GM12872 (cell line): ENCODE results near the gene NUP43.

Source experiments
- TF ChIP-seq, protein P1 (sequence below): IDR thresholded peaks from 3 replicates; pipeline ENCODE4 v1.5.1; 2011; ENCODE audit warnings: low read depth, mild to moderate bottlenecking, low read length, moderate library complexity; ENCODE audit not compliant: insufficient read depth

The NUP43 gene

DNA sequence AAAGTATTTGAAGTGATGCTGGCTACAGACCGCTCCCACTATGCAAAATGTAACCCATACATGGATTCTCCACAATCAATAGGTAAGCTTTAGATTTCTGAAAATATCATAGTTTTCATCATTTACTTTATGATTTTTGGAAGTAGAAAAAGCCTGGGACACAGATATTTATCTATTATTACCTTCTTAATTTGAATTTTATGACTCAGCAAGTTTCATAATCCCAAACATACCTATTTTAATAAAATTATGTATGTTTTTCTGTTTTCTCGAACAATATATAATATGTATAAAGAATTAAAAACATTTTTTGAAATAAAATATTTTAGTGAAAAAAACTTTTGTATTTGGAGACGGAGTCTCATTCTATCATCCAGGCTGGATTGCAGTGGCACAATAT is 24.9 kb upstream of the NUP43 start:
- TF ChIP-seq, protein P1, sequence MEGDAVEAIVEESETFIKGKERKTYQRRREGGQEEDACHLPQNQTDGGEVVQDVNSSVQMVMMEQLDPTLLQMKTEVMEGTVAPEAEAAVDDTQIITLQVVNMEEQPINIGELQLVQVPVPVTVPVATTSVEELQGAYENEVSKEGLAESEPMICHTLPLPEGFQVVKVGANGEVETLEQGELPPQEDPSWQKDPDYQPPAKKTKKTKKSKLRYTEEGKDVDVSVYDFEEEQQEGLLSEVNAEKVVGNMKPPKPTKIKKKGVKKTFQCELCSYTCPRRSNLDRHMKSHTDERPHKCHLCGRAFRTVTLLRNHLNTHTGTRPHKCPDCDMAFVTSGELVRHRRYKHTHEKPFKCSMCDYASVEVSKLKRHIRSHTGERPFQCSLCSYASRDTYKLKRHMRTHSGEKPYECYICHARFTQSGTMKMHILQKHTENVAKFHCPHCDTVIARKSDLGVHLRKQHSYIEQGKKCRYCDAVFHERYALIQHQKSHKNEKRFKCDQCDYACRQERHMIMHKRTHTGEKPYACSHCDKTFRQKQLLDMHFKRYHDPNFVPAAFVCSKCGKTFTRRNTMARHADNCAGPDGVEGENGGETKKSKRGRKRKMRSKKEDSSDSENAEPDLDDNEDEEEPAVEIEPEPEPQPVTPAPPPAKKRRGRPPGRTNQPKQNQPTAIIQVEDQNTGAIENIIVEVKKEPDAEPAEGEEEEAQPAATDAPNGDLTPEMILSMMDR: no peak

GRCh38 chr6:149769676-149770075 is 23.3 kb upstream of the NUP43 start:
- TF ChIP-seq, protein P1: no peak

- TF ChIP-seq, protein P1: no peak
Observed at GRCh38 chr6:149766156-149766769, 19.9 kb upstream of the NUP43 start.

- TF ChIP-seq, protein P1: no peak
Observed at GRCh38 chr6:149763866-149764265, 17.5 kb upstream of the NUP43 start.

DNA sequence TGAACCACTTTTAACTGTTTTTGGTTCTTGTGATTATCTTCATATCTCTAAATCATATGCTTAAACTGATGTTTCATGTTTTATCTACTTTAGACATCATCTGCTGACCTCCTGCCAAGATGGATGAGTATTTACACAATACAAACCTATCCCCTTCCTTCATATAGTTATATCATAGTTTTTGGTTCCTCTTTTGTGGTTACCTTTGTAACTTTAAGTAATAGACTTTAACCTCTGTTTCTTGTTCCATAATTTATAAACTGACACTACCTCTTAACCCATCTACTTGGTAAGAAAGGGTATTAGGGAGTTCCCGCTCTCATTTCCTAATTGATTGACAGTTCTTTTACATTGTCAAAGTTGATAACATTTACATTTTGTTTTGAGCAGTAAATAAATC is 15.1 kb upstream of the NUP43 start:
- TF ChIP-seq, protein P1: no peak

DNA sequence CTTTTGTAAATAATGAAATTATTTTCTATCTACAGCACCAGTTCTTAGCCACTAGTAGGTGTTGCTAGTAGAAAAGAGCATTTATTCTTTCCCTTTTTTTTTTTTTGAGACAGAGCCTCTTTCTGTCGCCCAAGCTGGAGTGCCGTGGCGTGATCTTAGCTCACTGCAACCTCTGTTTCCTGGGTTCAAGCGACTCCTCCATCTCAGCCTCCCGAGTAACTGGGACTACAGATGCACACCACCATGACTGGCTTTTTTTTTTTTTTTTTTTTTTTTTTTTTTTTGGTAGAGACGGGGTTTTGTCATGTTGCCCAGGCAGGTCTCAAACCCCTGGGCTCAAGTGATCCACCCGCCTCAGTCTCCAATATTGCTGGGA is 9.9 kb upstream of the NUP43 start:
- TF ChIP-seq, protein P1: no peak

- TF ChIP-seq, protein P1: no peak
Observed at GRCh38 chr6:149755300-149756260, 9.3 kb upstream of the NUP43 start.
